ENCODE results near the gene CARD14.

DNA sequence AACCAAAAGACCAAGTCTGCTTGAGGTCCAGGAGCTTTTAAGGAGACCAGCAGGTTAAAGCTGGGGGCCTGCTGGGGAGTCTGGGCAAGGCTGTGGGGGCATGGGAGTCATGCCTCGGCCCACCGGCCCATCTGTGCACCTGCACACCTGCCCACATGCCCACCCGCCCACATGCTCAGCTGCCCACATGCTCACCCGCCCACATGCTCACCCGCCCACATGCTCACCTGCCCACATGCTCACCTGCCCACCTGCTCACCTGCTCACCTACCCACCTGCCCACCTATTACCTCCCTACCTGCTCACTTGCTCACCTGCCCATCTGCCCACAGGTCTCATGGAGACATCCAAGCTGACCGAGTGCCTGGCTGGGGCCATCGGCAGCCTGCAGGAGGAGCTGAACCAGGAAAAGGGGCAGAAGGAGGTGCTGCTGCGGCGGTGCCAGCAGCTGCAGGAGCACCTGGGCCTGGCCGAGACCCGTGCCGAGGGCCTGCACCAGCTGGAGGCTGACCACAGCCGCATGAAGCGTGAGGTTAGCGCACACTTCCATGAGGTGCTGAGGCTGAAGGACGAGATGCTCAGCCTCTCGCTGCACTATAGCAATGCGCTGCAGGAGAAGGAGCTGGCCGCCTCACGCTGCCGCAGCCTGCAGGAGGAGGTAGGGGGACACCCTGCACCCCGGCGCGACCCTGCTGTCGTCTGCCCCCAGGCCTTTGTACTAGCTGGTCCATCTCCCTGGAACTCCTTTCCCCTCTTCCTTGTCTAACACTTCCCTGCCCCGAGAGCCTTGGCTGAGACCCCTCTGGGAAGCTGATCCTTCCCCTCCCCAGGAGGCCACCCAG is 14.0 kb downstream of the CARD14 start:
- TF ChIP-seq, protein P1, sequence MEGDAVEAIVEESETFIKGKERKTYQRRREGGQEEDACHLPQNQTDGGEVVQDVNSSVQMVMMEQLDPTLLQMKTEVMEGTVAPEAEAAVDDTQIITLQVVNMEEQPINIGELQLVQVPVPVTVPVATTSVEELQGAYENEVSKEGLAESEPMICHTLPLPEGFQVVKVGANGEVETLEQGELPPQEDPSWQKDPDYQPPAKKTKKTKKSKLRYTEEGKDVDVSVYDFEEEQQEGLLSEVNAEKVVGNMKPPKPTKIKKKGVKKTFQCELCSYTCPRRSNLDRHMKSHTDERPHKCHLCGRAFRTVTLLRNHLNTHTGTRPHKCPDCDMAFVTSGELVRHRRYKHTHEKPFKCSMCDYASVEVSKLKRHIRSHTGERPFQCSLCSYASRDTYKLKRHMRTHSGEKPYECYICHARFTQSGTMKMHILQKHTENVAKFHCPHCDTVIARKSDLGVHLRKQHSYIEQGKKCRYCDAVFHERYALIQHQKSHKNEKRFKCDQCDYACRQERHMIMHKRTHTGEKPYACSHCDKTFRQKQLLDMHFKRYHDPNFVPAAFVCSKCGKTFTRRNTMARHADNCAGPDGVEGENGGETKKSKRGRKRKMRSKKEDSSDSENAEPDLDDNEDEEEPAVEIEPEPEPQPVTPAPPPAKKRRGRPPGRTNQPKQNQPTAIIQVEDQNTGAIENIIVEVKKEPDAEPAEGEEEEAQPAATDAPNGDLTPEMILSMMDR (IDR thresholded peaks at IDR 0.05) = no peak
- TF ChIP-seq POLR2A (IDR thresholded peaks at IDR 0.05) (no peak), EP300 (IDR thresholded peaks at IDR 0.05) (no peak)
